SK-N-SH (cell line): ENCODE results near the gene SNTG2.

Source experiments
- CTCF ChIP-seq: fragments of 200-600 bp; sonication (generic); IDR thresholded peaks from 2 replicates; pipeline ENCODE4 v1.6.1; 2017; ENCODE audit warnings: antibody characterized with exemption, mild to moderate bottlenecking, moderate library complexity
- FOXJ3 ChIP-seq: sonication (generic); formaldehyde crosslinking; IDR thresholded peaks from 2 replicates; pipeline ENCODE4 v1.5.1; 2020; ENCODE audit warnings: mild to moderate bottlenecking, missing genetic modification reagents
- GABPA ChIP-seq: IDR thresholded peaks from 2 replicates; pipeline ENCODE4 v1.4.0; 2012; ENCODE audit warnings: low read depth, mild to moderate bottlenecking
- NRF1 ChIP-seq: IDR thresholded peaks from 2 replicates; pipeline ENCODE4 v1.6.1; 2012; ENCODE audit warnings: low read depth, mild to moderate bottlenecking, low read length
- POLR2AphosphoS5 ChIP-seq: IDR thresholded peaks from 2 replicates; pipeline ENCODE4 v1.6.1; 2012; ENCODE audit warnings: low read depth, low read length

- TF ChIP-seq POLR2AphosphoS5, result no peak
- no peak for TF ChIP-seq NRF1
- TF ChIP-seq FOXJ3 (CRISPR knock-in tag), result no peak
- no peak for TF ChIP-seq CTCF
- no peak for TF ChIP-seq GABPA
These were observed 236.5 kb downstream of the SNTG2 start for GRCh38 chr2:1187189-1187588.
